Measurements from ENCODE around the gene IL18.

- TF ChIP-seq, protein P1, sequence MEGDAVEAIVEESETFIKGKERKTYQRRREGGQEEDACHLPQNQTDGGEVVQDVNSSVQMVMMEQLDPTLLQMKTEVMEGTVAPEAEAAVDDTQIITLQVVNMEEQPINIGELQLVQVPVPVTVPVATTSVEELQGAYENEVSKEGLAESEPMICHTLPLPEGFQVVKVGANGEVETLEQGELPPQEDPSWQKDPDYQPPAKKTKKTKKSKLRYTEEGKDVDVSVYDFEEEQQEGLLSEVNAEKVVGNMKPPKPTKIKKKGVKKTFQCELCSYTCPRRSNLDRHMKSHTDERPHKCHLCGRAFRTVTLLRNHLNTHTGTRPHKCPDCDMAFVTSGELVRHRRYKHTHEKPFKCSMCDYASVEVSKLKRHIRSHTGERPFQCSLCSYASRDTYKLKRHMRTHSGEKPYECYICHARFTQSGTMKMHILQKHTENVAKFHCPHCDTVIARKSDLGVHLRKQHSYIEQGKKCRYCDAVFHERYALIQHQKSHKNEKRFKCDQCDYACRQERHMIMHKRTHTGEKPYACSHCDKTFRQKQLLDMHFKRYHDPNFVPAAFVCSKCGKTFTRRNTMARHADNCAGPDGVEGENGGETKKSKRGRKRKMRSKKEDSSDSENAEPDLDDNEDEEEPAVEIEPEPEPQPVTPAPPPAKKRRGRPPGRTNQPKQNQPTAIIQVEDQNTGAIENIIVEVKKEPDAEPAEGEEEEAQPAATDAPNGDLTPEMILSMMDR (IDR thresholded peaks at IDR 0.05): no peak
- TF ChIP-seq POLR2A (IDR thresholded peaks at IDR 0.05): no peak
Measured at GRCh38 chr11:112103446-112103845, 60.4 kb downstream of the IL18 start.
